Pancreas (tissue), 10 donors: Measurements from ENCODE around the gene PTPRD. TPM values are rescaled to one million over a fixed set of nuclear protein-coding genes. Genes with fewer than 3 reads are reported as not detected.

Source experiments
- ATAC-seq, 4 donors: fragments of 200-7000 bp; cut with Tn5 transposase; one replicate each; pipeline versions ENCODE4 v1.8.0 to v1.9.1; 2020; ENCODE audit warnings: mild to moderate bottlenecking in 4 of 4, moderate library complexity in 4 of 4
- DNase-seq, 6 donors: peaks; one replicate each; pipeline ENCODE4 v3.0.0-alpha.2; 2020
- FAIRE-seq: peaks from 2 replicates; lab custom pipeline; 2012; peaks lifted over from hg19 to GRCh38; lab: Jason Lieb, UNC
- H3K27ac ChIP-seq, 4 donors: fragments of 200-600 bp; sonication (generic); 1 replicate in 3 of 4; 2 replicates in 1 of 4; pipeline versions ENCODE4 v1.5.0 to v1.8.0; 2020
- H3K27me3 ChIP-seq, 4 donors: fragments of 200-600 bp; one replicate each; pipeline ENCODE4 v1.8.0; 2021
- H3K36me3 ChIP-seq, 3 donors: fragments of 200-600 bp; sonication (generic) in 1 of 3; one replicate each; pipeline versions ENCODE4 v1.5.0 to v1.8.0; 2020 to 2021
- H3K4me1 ChIP-seq, 3 donors: fragments of 200-600 bp; one replicate each; pipeline ENCODE4 v1.8.0; 2021
- H3K4me3 ChIP-seq, 4 donors: fragments of 200-600 bp; sonication (generic) in 2 of 4; one replicate each; pipeline versions ENCODE4 v1.5.0 to v1.8.0; 2020 to 2021
- H3K9me3 ChIP-seq, 4 donors: fragments of 200-600 bp; one replicate each; pipeline ENCODE4 v1.8.0; 2021
- CTCF ChIP-seq, 4 donors: fragments of 200-600 bp; sonication (generic) in 3 of 4; IDR thresholded peaks; one replicate each; pipeline versions ENCODE4 v1.5.0 to v1.8.0; 2021; ENCODE audit warnings: antibody characterized with exemption in 4 of 4
- WGBS, 2 donors: extraction: QIAGEN DNeasy Blood & Tissue Kit; methylation state at CpG; one replicate each; pipeline ENCODE4 v1.1.7; 2013; 5-methylcytosine and 5-hydroxymethylcytosine counted together
- intact Hi-C, 3 donors: fragments of 100-400 bp; cut with DNase I; formaldehyde crosslinking; loops; one replicate each; pipeline versions ENCODE4 v1.11.1 to v1.14.2; 2022
- polyA plus RNA-seq, 2 donors: library from polyadenylated mRNA; stranded (reverse); fragments of 200-250 nt; gene quantifications; one replicate each; pipeline ENCODE4 v1.2.3, GENCODE V29; 2013
- total RNA-seq, 6 donors: library from RNA; stranded (reverse); fragmentation: NEBNext Ultra II Directional in 4 of 6; extraction: Animal tissue kit (Norgen Biotek cat#: 25700) in 4 of 6; gene quantifications; one replicate each; pipeline versions ENCODE4 v1.2.1 to v1.2.4, GENCODE V29; 2021 to 2023
- donor health status: healthy with polysubstance abuse.
- donor health status: DM: no; HTN: no; CAD: no; lungs with moderate emphysema.
- donor health status: DM: no; HTN: no; CAD: no.
- donor health status: control.
- donor health status: control.
- donor health status: Bipolar disorder and iron deficiency.
- donor health status: DM: yes; HTN: yes; CAD: no.
- donor health status: DM: no; HTN: no; CAD: no.
- donor health status: DM: no; HTN: no; CAD: no.
- donor health status: DM: yes; HTN: yes; CAD: no.

PTPRD gene
- total and polyA plus RNA-seq, 8 donors: 2.1 to 21.7 (median 5.1) TPM

GRCh38 chr9:9679433-9679832 is 933.4 kb downstream of the PTPRD start:
- H3K9me3 ChIP-seq: no peaks in the 10 kb centered on the region
- no peaks in the 10 kb centered on the region for H3K27me3 ChIP-seq
- TF ChIP-seq CTCF (IDR thresholded peaks at IDR 0.05): no peak
- H3K36me3 ChIP-seq: no peaks in the 10 kb centered on the region
- H3K4me3 ChIP-seq: no peak overlapping the region
- FAIRE-seq (no peak), DNase-seq (no peak), ATAC-seq (no peak)
- no peaks in the 10 kb centered on the region for H3K4me1 ChIP-seq
- 13 to 19% methylated on average over 3 of the region's 3 CpGs for WGBS, 2 donors
- intact Hi-C loops: no loop called here
- H3K27ac ChIP-seq: no peak overlapping the region

- H3K27me3 ChIP-seq: no peaks in the 10 kb centered on the region
Measured at GRCh38 chr9:9674461-9674860, 938.3 kb downstream of the PTPRD start.

GRCh38 chr9:9670454-9670853 is 942.3 kb downstream of the PTPRD start:
- H3K36me3 ChIP-seq: no peaks in the 10 kb centered on the region
- no peak overlapping the region for H3K4me3 ChIP-seq
- no peak for TF ChIP-seq CTCF (IDR thresholded peaks at IDR 0.05)
- H3K27ac ChIP-seq: no peak overlapping the region
- H3K9me3 ChIP-seq: no peaks in the 10 kb centered on the region
- no peaks in the 10 kb centered on the region for H3K4me1 ChIP-seq
- intact Hi-C loops: no loop called here
- 58 to 75% methylated on average over 3 of the region's 3 CpGs for WGBS, 2 donors
- H3K27me3 ChIP-seq: no peaks in the 10 kb centered on the region
- ATAC-seq (no peak), DNase-seq (peak in 1 of 6 donors; percentile 25), FAIRE-seq (no peak)

More at GRCh38 chr9:9674461-9674860, 938.3 kb downstream of the PTPRD start:
- Histone ChIP-seq H3K36me3 (no peaks in the 10 kb centered on the region), H3K9me3 (no peaks in the 10 kb centered on the region), H3K27ac (no peak overlapping the region), H3K4me1 (no peaks in the 10 kb centered on the region), H3K4me3 (no peak overlapping the region)
- ATAC-seq (no peak), FAIRE-seq (peak; percentile 5), DNase-seq (no peak)
- 55 to 69% methylated on average over 3 of the region's 3 CpGs for WGBS, 2 donors
- TF ChIP-seq CTCF (IDR thresholded peaks at IDR 0.05): no peak
- intact Hi-C loops: no loop called here

GRCh38 chr9:9645006-9645405 is 967.8 kb downstream of the PTPRD start:
- 70 to 79% methylated on average over 3 of the region's 3 CpGs for WGBS, 2 donors

More at GRCh38 chr9:9645006-9645405, 967.8 kb downstream of the PTPRD start:
- TF ChIP-seq CTCF (IDR thresholded peaks at IDR 0.05): no peak
- ATAC-seq: no peak
- H3K4me3 ChIP-seq: no peak overlapping the region
- no peaks in the 10 kb centered on the region for H3K27me3 ChIP-seq
- no peaks in the 10 kb centered on the region for H3K36me3 ChIP-seq
- no peak for FAIRE-seq
- intact Hi-C loops: no loop called here
- H3K4me1 ChIP-seq: no peaks in the 10 kb centered on the region
- DNase-seq: no peak
- H3K9me3 ChIP-seq: no peaks in the 10 kb centered on the region
- no peak overlapping the region for H3K27ac ChIP-seq
